HG02571 (cell line): ENCODE results near the gene MYO1D.

Experiments
- ATAC-seq: cut with Tn5 transposase; IDR thresholded peaks from one replicate; pipeline ENCODE4 v1.9.1; 2021; ENCODE audit warnings: mild to moderate bottlenecking, moderate library complexity; ENCODE audit not compliant: unreplicated experiment

Gene MYO1D

DNA sequence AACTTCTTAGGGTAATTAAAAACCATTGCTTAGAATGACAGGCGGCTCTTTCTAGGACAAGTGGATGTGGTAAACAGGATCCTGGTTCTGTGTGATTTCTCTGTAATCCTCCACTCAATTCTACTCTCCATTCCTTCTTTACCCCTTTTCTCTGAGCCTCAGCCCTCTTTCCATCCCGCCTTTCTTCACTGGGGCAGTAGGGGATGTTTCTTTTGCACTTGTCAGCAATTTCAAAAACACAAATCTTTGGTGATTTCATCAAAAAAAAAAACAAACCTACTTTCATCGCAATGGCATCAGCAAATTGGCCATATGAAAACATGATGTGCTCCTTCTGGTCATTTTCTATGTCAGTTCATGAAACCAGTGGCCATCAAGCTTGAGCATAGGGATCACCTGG, 285.5 kb downstream of the MYO1D start:
- no peak for ATAC-seq

DNA sequence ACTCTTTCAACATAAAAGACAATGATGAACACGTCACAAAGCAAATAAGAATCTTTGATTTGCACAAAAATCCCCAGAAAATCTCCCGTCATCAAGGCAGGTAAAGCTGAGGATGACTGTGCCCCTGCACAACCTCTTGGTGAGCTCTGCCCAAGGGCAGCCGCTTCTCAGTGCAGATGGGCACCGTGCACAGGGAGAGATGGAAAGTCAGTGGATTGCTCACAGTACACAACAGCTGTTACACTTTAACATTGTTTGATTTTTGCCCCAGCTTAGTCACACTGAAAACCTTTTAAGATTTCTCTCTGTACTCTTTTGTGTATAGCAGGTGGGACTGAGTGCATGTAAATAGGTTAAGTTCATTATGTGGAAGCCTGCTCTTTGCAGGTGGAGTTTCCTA, 285.9 kb downstream of the MYO1D start:
- no peak for ATAC-seq

DNA sequence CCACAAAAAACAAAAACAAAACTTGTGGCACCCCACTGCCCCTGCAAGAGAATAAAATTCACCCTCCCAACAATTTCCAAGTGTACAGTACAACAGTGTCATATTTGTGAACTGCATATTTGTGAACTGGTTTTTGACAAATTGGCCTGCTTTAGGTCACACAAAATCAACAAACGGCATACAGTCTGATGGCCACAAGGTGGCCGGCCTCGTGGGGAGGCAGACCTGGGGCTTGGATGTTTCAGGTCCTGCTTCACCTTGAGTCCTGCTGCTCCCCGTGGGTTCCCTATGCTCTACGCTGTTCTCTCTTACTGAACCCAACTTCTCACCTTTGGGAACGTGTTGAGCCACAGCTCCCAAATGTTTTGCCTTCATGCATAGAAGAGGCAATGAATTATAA, 287.9 kb downstream of the MYO1D start:
- no peak for ATAC-seq

DNA sequence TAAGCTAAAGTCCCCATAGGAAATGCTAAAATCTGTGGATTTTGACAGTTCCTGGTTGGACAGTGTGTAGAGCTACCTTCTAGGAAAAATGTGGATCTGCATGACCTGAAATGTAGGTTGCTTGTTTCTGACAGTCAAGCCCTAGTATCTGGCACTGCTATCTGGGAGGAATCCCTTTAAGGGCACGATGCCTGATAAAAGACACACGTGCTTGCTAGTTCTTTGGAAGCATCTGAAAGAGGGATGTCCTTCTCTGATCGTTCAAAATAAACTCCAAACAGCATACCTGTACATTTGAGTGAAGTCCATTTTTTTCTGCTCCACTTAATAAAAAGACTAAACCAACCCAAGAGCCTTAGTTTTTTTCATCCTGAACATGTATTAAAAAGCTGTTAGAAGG, 288.8 kb downstream of the MYO1D start:
- ATAC-seq: no peak

DNA sequence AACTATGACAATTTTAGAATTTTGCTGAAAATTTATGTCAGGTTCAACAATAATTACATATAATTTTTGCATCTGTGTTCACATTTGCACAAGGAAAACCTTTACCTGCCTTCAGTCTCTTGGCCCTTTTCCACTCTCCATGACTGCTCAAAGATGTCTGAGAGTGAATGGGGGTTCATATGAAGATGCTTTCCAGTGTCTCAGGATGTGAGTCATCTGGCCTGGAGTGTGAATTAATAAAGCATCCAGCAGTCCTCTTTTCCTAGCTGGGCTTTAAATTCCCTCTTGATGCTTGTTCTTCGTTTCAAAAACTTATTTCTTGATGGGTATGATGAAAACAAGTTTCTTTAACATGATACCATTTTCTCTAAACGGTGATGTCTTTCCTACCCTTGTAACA, 290.3 kb downstream of the MYO1D start:
- no peak for ATAC-seq

DNA sequence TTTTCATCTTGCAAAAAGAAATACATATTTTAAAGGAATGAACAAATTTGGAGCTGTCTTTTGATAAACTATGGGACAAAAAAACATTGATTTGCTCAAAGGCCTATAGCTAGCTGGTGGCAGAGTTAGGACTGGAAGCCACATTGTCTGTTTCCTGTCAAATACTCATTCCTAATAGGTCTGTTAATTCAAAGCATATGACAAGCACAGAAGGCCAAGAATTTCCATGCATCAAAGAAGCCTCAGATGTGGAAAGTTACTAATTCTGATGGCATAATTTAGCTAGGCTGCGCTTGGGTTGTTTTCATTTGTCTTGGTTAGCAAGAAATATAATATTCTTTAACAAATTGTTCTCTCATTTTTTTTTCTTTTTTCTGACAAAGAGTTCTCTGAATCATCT, 292.1 kb downstream of the MYO1D start:
- no peak for ATAC-seq

DNA sequence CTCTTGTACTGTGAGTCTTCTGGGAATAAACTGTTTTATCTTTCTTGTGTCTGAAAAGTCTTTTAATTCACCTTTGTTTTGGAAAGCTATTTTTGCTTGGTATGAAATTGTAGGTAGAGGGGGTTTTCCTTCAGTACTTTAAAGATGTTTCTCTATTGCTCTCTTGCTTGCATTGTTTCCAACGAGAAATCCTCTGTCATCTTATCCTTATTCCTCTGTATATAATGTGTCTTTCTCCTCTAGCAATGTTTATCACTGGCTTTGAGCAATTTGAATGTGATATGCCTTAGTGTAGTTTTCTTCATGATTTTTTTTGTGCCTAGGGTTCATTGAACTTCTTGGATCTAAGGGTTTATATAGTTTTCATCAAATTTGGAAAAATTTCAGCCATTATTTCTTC, 293.9 kb downstream of the MYO1D start:
- no peak for ATAC-seq

DNA sequence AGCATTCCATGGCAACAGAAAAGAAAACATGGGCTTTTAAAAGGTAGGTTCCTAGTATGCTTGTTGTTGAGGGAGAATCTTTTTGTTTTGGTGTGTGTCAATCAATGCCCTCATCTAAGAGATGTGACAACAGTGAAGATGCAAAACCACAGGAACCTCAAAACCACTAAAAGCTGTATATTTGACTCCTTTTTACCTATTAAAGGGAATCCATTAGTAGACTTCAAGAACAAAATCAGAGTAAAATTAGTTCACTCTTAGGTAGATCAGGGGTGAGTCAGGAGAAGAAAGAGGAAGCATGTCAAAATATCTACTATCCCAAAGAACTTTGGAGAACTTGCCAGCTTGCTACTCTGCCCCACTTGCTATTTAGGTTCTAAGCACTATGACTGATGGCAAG, 301.1 kb downstream of the MYO1D start:
- ATAC-seq: no peak

DNA sequence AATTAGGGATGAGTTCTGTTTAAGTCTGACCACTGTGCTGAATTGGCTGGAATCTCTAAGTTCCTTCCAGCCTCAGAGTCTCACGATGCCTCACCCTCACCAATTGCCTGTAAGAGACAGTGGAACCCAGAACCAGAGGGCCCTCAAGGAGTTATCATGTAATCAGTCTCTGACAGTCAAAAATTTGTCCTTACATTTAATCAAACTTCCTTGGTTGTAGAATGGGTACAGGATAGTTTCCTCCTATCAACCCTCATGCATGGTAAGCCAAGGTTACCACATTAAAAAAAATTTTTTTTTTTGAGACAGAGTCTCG, 306.9 kb downstream of the MYO1D start:
- no peak for ATAC-seq

DNA sequence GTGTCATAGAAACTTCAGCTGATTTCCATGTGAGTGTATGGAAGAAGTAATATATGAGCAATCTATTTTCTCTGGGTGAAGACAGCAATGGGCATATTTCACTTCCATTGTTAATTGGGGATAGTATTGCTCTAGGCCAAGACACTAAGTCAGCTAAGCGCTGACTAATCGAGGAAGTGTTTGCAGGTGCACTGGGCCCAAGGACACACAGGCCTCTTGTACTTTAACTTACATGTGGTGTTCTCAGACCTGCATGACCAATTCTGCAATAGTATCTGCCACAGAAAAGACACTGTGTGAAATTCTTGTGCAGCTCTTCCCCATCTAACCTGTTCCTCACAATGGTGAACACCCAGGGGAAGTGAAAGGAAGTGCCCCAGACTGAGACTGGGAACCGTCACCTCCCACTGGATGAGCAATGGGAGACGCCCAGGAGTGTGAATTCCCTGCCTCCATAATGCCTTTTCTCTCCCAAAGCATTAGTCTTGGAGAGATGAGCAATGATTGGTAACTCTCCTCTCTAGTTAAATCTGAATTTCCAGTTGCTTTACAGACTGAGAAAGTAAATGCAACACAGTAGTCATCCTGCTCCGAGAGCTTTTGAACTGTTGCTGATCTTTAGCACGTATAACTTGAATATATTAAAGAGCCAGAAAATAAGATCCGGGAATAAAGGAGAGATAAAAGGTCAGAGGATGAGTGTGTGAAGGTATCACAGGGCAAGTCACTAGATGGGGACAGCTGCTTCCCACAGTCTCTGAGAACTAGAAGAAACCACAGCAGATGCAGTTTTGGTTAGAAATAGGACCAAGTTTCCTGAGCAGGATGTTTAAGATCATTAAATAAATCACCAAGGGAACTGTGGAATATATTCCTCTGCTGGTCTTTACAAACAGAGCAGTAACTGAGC, 307.5 kb downstream of the MYO1D start:
- ATAC-seq: peak; percentile 46

DNA sequence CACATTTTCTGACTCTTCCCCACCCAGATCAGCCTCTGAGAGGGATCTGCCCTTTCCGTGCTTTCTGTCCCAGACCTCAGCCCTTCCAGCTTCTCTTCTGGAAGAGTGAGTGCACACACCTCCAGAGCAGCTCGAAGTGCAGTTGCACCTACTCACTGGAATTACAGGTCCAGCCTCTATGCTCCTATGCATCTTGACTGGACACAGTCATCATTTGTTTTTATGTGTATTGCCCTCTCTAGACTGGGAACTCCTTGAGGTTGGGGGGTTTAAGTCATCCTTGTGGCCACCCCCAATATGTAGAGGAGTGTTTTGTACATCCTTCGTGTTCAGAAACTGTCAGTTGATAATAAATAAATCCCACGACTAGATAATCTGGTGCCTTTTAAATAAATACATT, 308.2 kb downstream of the MYO1D start:
- ATAC-seq: no peak

DNA sequence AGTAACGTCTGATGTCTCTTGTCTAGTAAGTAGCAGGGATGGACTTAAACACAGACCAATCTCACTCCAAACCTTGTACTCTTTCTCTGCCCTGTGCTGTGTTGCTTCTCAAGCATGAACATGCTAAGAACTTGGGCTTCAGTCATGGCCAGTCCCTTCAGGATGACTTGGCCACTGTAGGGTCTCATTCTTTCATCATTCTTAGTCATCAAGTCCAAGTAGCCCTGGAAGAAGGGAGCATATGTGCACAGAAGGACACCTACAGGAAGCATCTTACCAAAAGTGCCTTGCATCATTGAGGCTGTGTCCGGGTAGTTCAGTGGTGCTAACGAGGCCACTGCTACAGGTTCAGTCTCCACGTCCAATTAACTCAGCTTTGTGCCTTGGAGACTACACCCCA, 309.4 kb downstream of the MYO1D start:
- no peak for ATAC-seq

DNA sequence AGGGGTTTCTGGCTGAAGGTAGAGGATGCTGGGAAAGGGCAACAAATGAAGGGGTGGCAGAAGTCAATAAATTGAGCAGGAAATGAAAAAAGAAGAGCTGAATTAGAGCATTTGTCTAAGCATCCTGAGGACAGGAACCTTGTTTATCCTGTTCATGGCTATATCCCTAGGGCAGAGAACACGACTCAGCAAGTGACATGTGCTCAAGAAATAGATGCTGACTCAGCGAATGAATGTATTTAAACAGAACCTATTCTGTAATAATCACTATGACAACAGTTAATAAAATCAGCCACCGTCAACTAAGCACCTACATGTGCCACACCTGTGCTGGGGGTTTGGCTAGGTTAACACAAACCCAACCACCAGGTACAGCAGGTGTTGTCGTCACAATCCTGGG, 309.8 kb downstream of the MYO1D start:
- no peak for ATAC-seq

DNA sequence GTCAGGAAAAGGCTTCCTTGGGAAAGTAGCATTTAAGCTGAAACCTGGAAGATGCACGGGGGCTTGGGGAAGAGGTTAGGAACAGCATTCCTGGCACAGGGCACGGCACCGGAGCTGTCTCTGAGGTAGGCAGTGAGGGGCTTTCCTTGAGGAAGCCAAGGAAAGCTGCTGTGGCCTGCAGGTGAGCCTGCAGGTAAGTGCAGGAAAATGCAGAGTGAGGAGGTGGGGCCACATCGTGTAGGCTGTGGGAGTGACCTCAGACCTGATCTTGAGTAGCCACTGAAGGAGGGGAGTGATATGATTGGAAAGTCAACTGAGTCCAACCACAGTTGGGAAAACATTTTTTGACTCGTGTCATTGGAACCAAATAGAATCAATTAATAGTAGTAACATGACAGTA, 310.6 kb downstream of the MYO1D start:
- no peak for ATAC-seq

DNA sequence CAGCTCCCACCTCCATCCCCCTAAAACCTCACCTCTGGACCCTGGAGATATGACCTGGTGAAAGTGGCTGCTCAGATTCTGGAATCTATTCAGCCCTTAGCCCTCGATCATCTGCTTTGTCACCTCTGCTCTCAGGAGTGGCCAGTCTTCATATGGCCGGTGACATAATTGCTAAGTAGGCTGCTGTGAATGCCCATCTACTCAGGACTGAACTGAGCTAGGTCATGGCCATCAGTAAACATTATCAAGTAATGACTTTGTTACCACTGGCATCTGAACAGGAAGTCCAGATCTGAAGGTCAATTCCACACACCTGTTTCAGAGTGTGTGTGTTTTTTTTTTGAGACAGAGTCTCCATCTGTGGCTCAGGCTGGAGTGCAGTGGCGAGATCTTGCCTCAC, 311.5 kb downstream of the MYO1D start:
- no peak for ATAC-seq

DNA sequence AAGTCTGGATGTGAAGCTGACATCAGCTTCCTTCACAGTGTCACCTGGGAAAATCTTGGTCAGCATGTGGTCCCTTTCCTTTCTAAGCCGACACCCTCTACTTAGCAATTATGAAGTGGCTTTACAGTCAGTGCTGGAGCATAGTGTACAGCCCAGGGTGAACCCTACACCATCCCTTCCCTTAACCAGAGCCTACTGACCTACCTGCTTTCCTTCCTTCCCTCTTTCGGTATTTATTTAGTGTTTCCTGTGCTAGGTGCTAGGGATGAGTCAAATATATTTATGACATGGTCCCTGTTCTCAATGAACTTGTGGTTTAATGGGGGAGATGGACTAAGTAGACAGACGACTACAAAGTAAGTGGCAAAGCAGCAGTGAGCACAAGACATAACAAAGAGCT, 312.6 kb downstream of the MYO1D start:
- ATAC-seq: no peak

DNA sequence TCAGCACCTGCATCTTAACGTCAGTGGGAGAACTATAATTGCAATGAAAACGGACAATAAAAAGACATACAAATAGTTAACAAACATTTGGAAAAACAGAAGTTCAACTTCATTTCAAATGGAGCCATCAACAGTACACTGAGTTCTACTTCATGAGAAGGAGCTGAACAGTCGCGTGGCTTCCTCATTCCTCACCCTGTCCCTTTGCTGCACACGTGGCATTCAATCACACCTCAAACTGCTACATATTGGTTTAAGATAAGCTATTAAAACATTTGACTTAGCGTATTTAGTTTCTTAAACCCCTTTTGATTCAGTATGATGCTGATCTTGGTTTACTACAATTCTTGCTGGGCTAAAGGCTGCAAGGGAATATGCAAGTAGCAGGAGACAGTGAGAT, 313.3 kb downstream of the MYO1D start:
- ATAC-seq: no peak

DNA sequence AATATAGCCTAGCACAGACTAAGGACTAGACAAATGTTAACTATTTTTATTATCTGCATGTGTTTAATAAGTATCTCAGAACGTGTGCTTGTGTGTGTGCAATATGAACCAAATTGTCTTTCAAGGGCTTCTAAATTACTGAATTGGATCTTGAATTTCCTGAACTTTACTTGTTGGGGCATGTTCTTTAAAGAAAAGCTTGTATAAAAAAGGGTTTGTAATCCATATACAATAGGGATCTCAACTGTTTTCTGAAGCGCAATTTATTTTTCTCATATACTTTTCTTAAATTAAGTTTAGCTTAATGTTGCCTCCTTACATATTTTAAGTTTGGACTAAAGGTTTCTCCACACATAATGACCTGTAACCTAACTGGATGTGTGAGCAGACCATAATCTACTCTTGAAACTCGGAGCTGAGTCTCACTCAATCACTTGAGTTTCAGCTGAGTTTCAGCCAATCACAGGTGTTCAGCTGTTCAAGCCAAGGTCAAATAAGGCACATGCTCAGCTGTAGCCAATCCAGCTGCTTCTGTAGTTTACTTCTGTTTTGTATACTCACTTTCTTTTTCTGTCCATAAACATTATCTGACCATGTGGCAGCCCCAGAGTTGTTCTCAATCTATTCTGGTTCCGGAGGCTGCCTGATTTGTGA, 317.8 kb downstream of the MYO1D start:
- peak; percentile 81 for ATAC-seq

DNA sequence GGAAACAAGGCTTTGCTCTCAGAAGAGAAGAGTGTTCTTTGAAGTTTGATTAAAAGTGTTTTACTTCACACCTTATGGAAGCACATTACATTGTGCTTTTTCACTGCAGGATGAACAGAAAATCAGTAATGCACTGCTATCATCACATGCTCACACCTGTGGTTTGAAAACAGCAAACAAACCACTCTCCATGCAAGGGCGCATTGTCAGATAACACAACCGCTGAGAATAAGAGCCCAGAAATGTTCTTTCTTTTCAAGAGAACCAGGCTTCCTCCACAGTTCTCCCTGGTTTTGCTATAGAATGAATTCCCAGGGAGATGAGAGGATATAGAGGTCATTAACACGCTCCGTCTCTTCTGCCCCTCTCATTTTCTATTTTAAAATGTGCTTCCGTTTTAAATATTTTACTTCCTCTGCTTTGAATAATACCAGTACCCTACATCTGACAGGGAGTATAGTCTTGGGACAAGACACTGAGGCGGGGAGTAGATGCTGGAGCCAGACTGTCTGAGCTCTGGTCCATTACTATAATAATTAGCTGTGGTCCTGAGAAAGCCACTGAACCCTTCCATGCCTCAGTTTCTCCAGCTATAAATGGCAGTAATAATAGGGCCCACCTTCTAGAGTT, 318.5 kb downstream of the MYO1D start:
- ATAC-seq: no peak

DNA sequence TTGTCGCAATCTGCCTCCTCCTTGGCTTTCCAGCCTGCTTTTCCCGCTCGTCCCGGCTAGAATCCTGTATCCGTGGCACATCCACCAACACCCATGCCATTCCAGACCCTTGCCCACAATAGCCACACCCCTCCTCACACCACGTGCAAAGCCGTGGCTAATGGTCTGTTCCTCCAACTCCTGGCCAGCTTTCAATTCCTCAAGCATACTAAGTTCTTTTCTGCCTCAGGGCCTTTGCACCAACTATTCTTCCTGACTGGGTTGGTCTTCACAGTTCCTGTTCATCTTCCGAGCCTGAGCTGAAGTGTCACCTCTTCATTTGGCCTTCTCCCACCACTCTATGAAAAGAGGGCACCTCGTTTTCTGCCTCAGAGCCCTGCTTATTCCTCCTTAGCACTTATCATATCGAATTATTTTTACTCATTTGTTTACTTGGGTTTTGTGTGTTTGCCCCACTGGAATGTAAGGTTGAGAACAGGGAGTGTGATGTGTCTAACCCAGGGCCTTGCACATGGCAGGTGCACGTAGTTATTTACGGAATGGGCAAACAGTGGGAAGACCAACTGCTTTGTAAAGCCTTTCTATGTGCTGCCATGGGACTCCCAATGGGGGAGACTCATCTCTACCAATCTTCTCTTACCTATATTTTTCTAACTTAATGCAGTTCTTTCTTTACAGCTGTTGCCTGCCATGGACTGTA, 321.2 kb downstream of the MYO1D start:
- ATAC-seq: no peak

DNA sequence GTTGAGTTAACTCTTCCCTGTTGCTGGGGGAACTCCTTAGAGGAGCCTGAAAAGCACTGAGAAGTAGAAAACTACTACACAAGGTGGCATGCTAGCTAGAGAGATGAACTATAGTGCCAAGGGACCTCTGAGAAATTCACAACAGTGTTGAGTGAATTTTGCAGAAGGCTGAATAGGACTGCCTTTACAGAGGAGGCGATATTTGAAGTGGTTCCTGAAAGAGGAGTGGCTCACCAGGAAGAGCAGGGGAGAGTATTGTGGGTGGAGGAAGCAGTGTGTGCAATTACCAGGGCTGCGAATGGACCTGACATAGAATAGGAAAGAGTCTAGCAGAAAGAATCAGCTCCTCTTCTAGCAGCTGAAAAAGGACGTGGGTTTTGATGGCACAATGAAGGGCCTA, 323.8 kb downstream of the MYO1D start:
- ATAC-seq: no peak

DNA sequence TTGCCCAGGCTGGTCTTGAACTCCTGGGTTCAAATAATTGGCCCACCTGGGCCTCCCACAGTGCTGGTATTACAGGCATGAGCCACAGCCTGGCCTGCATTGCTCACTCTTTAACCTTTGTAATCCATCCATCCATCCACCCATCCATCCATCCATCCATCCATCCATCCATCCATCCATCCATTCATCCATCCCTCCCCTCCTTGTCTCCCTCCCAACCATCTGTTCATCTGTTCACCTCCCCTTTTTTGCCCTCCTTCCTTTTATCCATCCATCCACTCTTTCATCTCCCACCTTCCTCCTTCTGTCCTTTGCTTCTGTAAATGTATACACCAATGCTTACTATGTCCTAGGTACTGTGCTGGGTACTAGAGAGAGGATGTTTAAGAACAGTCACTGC, 324.6 kb downstream of the MYO1D start:
- no peak for ATAC-seq
